A549 (cell line): Measurements from ENCODE around the gene CLDND1.

ENCODE experiments used
- EP300 ChIP-seq, 2 experiments: fragments of >200 bp; sonication (Bioruptor Twin); formaldehyde crosslinking; IDR thresholded peaks; 2 replicates in 1 of 2; 3 replicates in 1 of 2; pipeline ENCODE4 v1.6.1; 2016 to 2017
- KDM1A ChIP-seq: fragments of 200-600 bp; sonication (generic); IDR thresholded peaks from 2 replicates; pipeline ENCODE4 v1.6.1; 2016; ENCODE audit warnings: low read depth, mild to moderate bottlenecking
- MYC ChIP-seq: IDR thresholded peaks from 2 replicates; pipeline ENCODE4 v1.6.1; 2012; ENCODE audit warnings: mild to moderate bottlenecking, inconsistent platforms, low read length, improper control_type of control experiment, borderline replicate concordance
- NPAS2 ChIP-seq: fragments of 250-450 bp; sonication (Bioruptor Pico); IDR thresholded peaks from 2 replicates; pipeline ENCODE4 v1.8.0; 2022; ENCODE audit warnings: mild to moderate bottlenecking, moderate library complexity, borderline replicate concordance
- NR3C1 ChIP-seq: fragments of >200 bp; sonication (Bioruptor Twin); formaldehyde crosslinking; IDR thresholded peaks from 3 replicates; pipeline ENCODE4 v1.6.1; 2017
- POLR2A ChIP-seq: IDR thresholded peaks from 2 replicates; pipeline ENCODE4 v1.6.1; 2012; ENCODE audit warnings: mild to moderate bottlenecking, low read length
- RAD21 ChIP-seq, 2 experiments: fragments of >200 bp in 1 of 2; sonication (Bioruptor Twin) in 1 of 2; formaldehyde crosslinking in 1 of 2; IDR thresholded peaks in 1 of 2; conservative IDR thresholded peaks in 1 of 2; 2 replicates in 1 of 2; 3 replicates in 1 of 2; pipeline ENCODE4 v1.6.1; 2012 to 2018; ENCODE audit warnings: inconsistent platforms in 1 of 2
- REST ChIP-seq: fragments of 200-600 bp; sonication (generic); IDR thresholded peaks from 2 replicates; pipeline ENCODE4 v1.6.1; 2016; ENCODE audit warnings: antibody characterized with exemption, mild to moderate bottlenecking, moderate library complexity
- RFX5 ChIP-seq: fragments of 450-650 bp; IDR thresholded peaks from 2 replicates; pipeline ENCODE4 v1.7.1; 2014; ENCODE audit warnings: antibody characterized with exemption, mild to moderate bottlenecking, moderate library complexity
- RNF2 ChIP-seq: fragments of 200-600 bp; sonication (generic); IDR thresholded peaks from 2 replicates; pipeline ENCODE4 v1.6.1; 2016; ENCODE audit warnings: low read depth, mild to moderate bottlenecking, antibody characterized with exemption, moderate library complexity, borderline replicate concordance
- TFCP2L1 ChIP-seq: fragments of 250-450 bp; sonication (Bioruptor Pico); IDR thresholded peaks from 2 replicates; pipeline ENCODE4 v1.5.0; 2021; ENCODE audit warnings: mild to moderate bottlenecking
- TF ChIP-seq, protein P1 (sequence below): fragments of >200 bp; sonication (Bioruptor Twin); formaldehyde crosslinking; IDR thresholded peaks from 3 replicates; pipeline ENCODE4 v1.5.1; 2016
- TF ChIP-seq, protein P2 (sequence below): fragments of 250-450 bp; sonication (Bioruptor Pico); IDR thresholded peaks from 2 replicates; pipeline ENCODE4 v1.5.0; 2021; ENCODE audit warnings: mild to moderate bottlenecking, moderate library complexity, borderline replicate concordance

DNA sequence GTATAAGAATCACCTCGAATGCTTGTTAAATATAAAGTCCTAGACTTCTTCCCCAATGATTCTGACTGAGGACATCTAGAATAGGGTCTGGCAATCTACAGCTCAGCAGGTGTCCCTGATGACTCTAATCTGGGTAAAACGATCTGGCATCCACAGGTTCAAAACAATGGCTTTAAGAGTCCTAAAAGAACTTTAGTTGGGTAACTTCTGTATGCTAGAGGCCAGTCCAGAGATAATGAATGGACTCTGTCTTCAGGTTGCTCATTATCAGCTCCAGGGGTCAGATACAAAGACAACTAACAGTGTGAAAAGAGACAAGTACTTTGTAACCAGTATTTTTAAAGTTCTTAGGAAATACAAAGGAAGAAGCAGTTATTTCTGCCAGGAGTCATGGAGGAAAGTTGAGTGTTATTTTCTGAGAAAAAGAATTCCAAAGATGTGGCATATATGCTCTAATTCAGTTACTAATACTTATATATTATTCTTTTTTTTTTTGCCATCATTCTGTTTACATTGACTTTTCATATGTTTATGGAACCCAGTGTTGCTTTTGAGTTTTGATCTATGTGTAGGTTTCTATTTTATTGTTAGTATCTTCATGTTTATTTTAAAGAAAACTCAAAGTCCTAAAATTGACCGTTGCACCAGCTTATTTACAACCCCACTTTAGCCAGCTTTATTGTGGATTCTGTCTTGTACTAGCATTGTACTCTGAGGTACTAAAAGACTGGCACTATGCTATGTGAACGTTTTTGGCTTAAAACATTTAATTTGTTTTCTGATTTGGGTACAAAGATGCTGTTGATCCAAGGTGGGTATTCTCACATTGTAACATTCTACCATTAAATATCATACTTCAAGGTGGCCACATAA, 6.0 kb upstream of the CLDND1 start:
- TF ChIP-seq NR3C1 (no peak), RFX5 (no peak), EP300 (IDR thresholded peaks at IDR 0.05) (no peak), KDM1A (no peak), MYC (no peak), TFCP2L1 (CRISPR knock-in tag) (no peak), RNF2 (no peak), POLR2A (no peak), RAD21 (conservative IDR thresholded peaks at IDR 0.05 in 1 of 2, IDR thresholded peaks at IDR 0.05 in 1 of 2) (no peak), REST (no peak), NPAS2 (no peak)
- TF ChIP-seq, protein P1, sequence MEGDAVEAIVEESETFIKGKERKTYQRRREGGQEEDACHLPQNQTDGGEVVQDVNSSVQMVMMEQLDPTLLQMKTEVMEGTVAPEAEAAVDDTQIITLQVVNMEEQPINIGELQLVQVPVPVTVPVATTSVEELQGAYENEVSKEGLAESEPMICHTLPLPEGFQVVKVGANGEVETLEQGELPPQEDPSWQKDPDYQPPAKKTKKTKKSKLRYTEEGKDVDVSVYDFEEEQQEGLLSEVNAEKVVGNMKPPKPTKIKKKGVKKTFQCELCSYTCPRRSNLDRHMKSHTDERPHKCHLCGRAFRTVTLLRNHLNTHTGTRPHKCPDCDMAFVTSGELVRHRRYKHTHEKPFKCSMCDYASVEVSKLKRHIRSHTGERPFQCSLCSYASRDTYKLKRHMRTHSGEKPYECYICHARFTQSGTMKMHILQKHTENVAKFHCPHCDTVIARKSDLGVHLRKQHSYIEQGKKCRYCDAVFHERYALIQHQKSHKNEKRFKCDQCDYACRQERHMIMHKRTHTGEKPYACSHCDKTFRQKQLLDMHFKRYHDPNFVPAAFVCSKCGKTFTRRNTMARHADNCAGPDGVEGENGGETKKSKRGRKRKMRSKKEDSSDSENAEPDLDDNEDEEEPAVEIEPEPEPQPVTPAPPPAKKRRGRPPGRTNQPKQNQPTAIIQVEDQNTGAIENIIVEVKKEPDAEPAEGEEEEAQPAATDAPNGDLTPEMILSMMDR = no peak
- TF ChIP-seq, protein P2, sequence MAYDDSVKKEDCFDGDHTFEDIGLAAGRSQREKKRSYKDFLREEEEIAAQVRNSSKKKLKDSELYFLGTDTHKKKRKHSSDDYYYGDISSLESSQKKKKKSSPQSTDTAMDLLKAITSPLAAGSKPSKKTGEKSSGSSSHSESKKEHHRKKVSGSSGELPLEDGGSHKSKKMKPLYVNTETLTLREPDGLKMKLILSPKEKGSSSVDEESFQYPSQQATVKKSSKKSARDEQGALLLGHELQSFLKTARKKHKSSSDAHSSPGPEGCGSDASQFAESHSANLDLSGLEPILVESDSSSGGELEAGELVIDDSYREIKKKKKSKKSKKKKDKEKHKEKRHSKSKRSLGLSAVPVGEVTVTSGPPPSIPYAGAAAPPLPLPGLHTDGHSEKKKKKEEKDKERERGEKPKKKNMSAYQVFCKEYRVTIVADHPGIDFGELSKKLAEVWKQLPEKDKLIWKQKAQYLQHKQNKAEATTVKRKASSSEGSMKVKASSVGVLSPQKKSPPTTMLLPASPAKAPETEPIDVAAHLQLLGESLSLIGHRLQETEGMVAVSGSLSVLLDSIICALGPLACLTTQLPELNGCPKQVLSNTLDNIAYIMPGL (CRISPR knock-in tag) = no peak
